GM18511 (cell line): ENCODE data around the gene SHLD1.
"Not testable (repeated sequence)": the region's sequence is repeated elsewhere in the genome, so short reads cannot be mapped to it uniquely, and the experiment has no call there.

ENCODE experiments used
- ATAC-seq: cut with Tn5 transposase; IDR thresholded peaks from one replicate; pipeline ENCODE4 v1.9.1; 2021; ENCODE audit warnings: mild to moderate bottlenecking, moderate library complexity; ENCODE audit not compliant: unreplicated experiment

SHLD1 gene

GRCh38 chr20:5780846-5781217 lies 30.6 kb downstream of the SHLD1 start:
- ATAC-seq: no peak

- not testable (repeated sequence) for ATAC-seq
Measured at GRCh38 chr20:5781367-5781766, 31.2 kb downstream of the SHLD1 start.

DNA sequence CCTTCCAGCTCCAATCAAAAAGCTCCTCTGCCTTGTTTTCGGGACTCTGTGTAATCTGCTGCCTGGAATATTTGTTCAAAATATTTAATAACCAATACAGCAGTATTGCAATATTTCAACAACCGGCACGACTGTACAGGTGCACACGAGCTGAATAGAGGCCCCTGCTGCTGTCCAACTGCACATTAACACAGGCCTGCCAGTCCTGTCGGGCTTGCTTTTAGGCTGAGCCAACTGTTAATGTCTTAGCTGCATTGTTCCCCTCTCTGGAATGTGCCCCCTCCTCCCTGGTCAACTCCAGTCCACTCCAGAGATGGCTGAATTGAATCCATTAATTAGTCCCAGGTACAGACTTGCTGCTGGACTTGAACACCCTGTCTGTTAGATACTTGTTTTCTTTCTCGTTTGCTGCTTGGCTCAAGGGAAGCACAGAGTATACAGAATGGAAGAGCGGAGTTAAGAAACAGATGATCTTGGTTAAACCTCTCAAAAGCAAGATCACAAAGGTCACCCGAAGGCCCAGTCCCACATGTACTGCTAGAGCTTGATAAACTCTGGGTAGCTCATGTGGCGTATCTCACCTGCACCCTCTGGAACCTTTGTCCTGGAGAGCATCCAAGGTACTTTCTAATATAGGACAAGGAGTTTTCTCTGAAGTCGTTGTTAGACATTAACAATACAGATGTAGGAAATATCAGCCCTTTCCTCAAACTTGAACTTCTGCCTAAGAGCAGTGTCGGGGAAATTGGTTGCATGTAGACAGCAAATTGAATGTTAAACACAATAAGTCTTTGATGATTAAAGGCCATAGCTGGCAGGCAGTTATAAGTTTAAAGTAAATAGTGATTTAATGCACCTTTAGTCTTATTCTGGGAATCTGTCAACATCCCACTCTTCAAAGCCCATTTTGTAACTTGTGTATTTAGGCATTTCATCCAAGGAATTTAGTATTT lies 31.9 kb downstream of the SHLD1 start:
- ATAC-seq: no peak

DNA sequence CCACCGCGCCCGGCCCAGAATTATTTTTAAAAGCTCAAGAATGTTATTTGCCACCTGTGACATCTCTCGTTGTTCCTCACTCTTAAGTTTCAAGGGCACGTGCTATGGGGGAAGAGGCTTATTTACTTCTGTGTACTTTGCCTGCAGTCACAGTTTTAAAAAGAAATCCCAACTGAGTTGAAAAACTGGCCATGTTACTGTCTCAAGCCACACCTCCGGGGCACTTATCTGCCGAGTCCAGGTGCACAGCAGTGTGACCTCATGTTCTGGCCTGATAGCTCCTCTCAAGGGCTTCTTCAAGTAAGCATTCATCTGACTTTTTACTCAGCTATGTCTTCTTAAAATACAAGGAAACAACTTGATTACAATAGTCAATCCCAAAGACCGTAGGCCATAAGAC lies 34.5 kb downstream of the SHLD1 start:
- ATAC-seq: no peak

DNA sequence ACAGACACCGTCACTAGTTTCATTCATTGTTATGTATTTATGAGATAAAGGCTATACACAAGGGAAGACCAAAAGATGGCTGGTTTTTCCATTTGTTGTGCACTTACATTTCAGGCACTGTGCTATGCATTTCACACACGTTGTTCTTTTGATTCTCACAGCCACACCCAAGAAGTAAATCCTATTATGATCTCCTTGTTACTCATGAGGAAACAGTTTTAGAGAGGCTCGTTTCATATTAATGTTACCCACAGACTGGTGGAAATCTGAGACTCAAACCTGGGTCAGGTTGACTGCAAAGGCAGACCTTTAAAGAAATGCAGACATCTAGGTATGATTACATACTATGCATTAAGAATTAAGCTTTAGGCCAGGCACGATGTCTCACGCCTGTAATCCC lies 34.9 kb downstream of the SHLD1 start:
- ATAC-seq: no peak

- no peak for ATAC-seq
Measured at GRCh38 chr20:5786930-5787795, 37.0 kb downstream of the SHLD1 start.

DNA sequence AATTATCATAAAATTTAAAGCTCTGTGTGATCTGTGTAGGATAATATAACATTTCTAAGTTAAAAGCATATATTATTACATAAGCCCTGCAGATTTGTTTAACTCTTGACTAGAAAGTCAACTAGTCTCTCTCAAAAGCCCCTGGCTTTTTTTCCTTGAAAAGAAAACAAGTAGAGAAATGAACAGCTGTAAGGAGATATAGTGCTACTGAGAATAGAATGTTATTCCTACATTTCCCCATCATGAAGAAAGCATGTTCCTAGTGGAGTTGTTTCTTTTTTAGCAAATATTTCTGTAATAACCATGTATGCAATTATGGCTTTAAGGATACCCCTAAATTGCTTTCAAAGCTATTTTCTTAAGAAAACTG lies 37.6 kb downstream of the SHLD1 start:
- ATAC-seq: no peak

- ATAC-seq: peak; percentile 80
Measured at GRCh38 chr20:5788385-5788895, 38.2 kb downstream of the SHLD1 start.

GRCh38 chr20:5789827-5790226 lies 39.6 kb downstream of the SHLD1 start:
- no peak for ATAC-seq

GRCh38 chr20:5793916-5794315 lies 43.7 kb downstream of the SHLD1 start:
- ATAC-seq: no peak

DNA sequence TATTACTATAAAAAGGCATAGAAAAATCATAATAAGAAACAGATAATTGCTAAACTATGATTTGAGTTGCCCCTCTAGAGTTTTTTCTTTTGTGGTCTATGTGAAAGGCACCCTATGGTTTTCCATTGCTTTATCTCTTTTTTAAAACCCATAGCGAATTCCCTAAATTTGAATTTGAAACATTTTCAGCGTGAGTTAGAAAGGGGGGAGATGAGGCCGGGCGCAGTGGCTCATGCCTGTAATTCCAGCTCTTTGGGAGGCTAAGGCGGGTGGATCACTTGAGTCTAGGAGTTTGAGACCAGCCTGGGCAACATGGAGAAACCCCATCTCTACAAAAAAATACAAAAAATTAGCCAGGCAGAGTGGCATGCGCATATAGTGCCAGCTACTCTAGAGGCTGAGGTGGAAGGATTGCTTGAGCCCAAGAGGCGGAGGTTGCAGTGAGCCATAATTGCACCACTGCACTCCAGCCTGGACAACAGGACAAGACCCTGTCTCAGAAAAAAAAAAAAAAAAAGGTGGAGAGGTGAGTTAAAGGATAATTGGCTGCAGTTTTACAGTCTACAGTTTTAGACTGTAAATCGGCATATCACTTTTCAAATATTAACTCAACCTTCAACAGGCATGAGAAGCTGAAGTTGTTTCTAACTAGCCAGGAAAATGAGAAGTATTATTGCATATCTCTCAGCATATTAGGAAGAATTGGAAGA lies 46.3 kb downstream of the SHLD1 start:
- ATAC-seq: no peak

- no peak for ATAC-seq
Measured at GRCh38 chr20:5797165-5797564, 47.0 kb downstream of the SHLD1 start.

- ATAC-seq: peak; percentile 93
Measured at GRCh38 chr20:5797843-5798462, 47.8 kb downstream of the SHLD1 start.

- not testable (repeated sequence) for ATAC-seq
Measured at GRCh38 chr20:5803754-5804303, 53.6 kb downstream of the SHLD1 start.

GRCh38 chr20:5806457-5807263 lies 56.5 kb downstream of the SHLD1 start:
- ATAC-seq: no peak

DNA sequence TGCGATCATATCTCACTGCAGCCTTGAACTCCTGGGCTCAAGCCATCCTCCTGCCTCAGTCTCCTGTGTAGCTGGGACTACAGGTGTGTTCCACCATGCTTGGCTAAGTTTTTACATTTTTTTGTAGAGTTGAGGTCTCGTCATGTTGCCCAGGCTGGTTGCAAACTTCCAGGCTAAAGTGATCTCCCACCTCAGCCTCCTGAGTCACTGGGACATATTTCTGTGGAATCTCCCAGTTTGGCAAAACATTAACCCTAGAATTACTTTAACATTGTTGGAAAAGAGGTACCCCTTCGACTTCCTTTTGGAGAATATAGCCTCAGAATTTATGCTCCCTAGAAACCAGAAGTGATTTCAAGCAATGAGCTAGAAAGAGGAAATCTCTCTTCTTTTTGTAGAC lies 57.2 kb downstream of the SHLD1 start:
- no peak for ATAC-seq

- no peak for ATAC-seq
Measured at GRCh38 chr20:5808901-5809300, 58.7 kb downstream of the SHLD1 start.

DNA sequence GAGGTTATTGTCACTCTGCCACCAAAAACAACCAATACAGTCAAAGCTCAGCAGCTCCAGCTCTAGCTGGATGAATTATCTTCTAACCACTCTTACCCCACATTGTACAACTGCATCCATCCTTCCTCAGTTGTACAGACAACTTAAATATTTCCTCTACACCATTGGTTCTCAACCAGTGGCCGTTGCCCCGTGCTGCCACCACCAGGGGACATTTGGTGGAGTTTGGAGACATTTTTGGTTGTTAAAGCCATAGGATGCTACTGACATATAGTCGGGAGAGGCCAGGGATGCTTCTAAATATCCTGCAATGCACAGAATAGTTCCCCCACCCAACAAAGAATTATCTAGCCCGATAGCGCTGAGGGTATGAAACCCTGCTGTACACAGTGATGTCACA lies 59.3 kb downstream of the SHLD1 start:
- ATAC-seq: no peak

- ATAC-seq: no peak
Measured at GRCh38 chr20:5810800-5811422, 60.7 kb downstream of the SHLD1 start.
